HT1080 (cell line): ENCODE results near the gene TUBGCP4. TPM values are rescaled to one million over a fixed set of nuclear protein-coding genes. Genes with fewer than 3 reads are reported as not detected.
"Not testable (repeated sequence)": the region's sequence is repeated elsewhere in the genome, so short reads cannot be mapped to it uniquely, and the experiment has no call there.

ENCODE experiments used
- DNase-seq: peaks from one replicate; pipeline ENCODE4 v3.0.0-alpha.2; 2015; ENCODE audit warnings: low read depth
- polyA plus RNA-seq, 2 experiments: library from polyadenylated mRNA; depleted of rRNA; stranded (reverse); fragments of >200 nt; gene quantifications; 2 replicates each; pipeline ENCODE4 v1.2.3, GENCODE V29; 2015
- total RNA-seq: library from RNA; depleted of rRNA; stranded (reverse); fragments of >200 nt; shearing (Covaris generic); gene quantifications from 2 replicates; pipeline ENCODE4 v1.2.3, GENCODE V29; 2014; rRNA removed

Gene TUBGCP4
- 19.3 and 23.4 TPM in 2 replicates for total RNA-seq
- polyA plus RNA-seq (2015; cell fraction: cytosol; rRNA removed): 17.9 and 24.9 TPM in 2 replicates
- polyA plus RNA-seq (2015; cell fraction: nucleus; rRNA removed): 35.1 and 37.8 TPM in 2 replicates

GRCh38 chr15:43370975-43371974 is at the start of gene TUBGCP4, which contains the start of gene ZSCAN29:
TSS of gene TUBGCP4 (plus strand) at chr15:43371101. CDS start at chr15:43371355, 254 bp downstream.
TSS of gene ZSCAN29 (minus strand) at chr15:43371043. CDS start at chr15:43369913, 1,130 bp downstream.
- DNase-seq: peak; percentile 78

GRCh38 chr15:43325039-43325684 is 45.7 kb upstream of the TUBGCP4 start:
- DNase-seq: no peak

- no peak for DNase-seq
These were observed 41.5 kb upstream of the TUBGCP4 start for GRCh38 chr15:43329217-43329959.

- DNase-seq: peak; percentile 92
These were observed 40.7 kb upstream of the TUBGCP4 start, which contains the start of gene LCMT2 for GRCh38 chr15:43329960-43330779. TSS of gene LCMT2 (minus strand) at chr15:43330573. CDS start at chr15:43330489, 84 bp downstream.

- DNase-seq: no peak
These were observed 40.2 kb upstream of the TUBGCP4 start for GRCh38 chr15:43330780-43331087.

GRCh38 chr15:43346305-43346704 is 24.6 kb upstream of the TUBGCP4 start:
- DNase-seq: no peak

GRCh38 chr15:43347114-43347513 is 23.8 kb upstream of the TUBGCP4 start:
- no peak for DNase-seq

- DNase-seq: no peak
These were observed 18.1 kb upstream of the TUBGCP4 start for GRCh38 chr15:43352693-43353382.

GRCh38 chr15:43360821-43361220 is 10.1 kb upstream of the TUBGCP4 start:
- DNase-seq: no peak

GRCh38 chr15:43361313-43361903 is 9.5 kb upstream of the TUBGCP4 start:
- DNase-seq: no peak

- DNase-seq: peak; percentile 19
These were observed 459 bp upstream of the TUBGCP4 start for GRCh38 chr15:43370310-43370974.

GRCh38 chr15:43376017-43376705 is 5.3 kb downstream of the TUBGCP4 start:
- DNase-seq: peak; percentile 13

GRCh38 chr15:43378601-43379000 is 7.7 kb downstream of the TUBGCP4 start:
- DNase-seq: no peak

GRCh38 chr15:43382310-43382709 is 11.4 kb downstream of the TUBGCP4 start:
- no peak for DNase-seq

GRCh38 chr15:43383070-43383469 is 12.2 kb downstream of the TUBGCP4 start:
- DNase-seq: no peak

GRCh38 chr15:43390723-43391122 is 19.8 kb downstream of the TUBGCP4 start:
- peak; percentile 31 for DNase-seq

- not testable (repeated sequence) for DNase-seq
These were observed 22.7 kb downstream of the TUBGCP4 start for GRCh38 chr15:43393592-43393991.

GRCh38 chr15:43402255-43402654 is 31.4 kb downstream of the TUBGCP4 start:
- DNase-seq: no peak
